ENCODE results near the gene REC114.

The REC114 gene

DNA sequence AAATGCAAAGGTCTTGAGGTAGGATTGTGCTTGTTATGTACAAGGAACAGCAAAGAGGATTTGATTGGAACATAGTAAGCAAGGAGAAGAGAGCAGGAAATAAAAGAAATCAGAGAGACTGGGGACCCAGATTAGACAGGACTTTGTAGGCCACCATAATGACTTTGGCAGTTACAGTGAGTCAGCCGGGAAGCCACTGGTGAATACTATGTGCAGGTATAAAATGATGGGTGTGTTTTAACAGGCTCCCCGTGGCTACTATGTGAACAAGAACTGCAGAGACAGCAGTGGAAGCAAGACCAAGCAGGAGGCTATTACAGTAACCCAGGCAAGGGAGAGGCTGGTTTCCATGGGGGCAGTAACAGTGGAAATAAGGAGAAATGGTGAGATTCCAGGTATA is 135.1 kb downstream of the REC114 start:
- no peak overlapping the region for H3K27ac ChIP-seq
- no peak for TF ChIP-seq ZFX (IDR thresholded peaks at IDR 0.05; ENCODE audit: borderline replicate concordance)
- TF ChIP-seq, protein P1, sequence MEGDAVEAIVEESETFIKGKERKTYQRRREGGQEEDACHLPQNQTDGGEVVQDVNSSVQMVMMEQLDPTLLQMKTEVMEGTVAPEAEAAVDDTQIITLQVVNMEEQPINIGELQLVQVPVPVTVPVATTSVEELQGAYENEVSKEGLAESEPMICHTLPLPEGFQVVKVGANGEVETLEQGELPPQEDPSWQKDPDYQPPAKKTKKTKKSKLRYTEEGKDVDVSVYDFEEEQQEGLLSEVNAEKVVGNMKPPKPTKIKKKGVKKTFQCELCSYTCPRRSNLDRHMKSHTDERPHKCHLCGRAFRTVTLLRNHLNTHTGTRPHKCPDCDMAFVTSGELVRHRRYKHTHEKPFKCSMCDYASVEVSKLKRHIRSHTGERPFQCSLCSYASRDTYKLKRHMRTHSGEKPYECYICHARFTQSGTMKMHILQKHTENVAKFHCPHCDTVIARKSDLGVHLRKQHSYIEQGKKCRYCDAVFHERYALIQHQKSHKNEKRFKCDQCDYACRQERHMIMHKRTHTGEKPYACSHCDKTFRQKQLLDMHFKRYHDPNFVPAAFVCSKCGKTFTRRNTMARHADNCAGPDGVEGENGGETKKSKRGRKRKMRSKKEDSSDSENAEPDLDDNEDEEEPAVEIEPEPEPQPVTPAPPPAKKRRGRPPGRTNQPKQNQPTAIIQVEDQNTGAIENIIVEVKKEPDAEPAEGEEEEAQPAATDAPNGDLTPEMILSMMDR (IDR thresholded peaks at IDR 0.05), result no peak

DNA sequence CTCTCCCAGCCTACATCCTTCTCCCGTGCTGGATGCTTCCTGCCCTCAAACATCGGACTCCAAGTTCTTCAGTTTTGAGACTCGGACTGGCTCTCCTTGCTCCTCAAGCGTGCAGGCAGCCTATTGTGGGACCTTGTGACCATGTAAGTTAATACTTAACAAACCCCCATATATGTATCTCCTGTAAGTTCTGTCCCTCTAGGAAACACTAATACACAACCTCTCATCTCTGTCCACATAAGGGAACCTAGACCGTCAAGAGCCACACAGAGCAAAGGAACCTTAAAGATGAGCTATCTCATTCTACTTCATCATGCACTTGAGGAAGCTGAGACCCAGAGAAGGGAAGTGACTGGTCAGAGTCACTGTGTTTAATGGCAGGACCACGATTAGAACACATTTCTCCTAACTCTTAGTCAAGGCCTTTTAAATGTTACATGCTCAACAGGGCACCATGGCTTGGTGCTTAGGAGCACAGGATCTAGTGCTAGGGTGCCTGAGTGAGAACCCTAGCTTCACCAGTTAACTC is 140.0 kb downstream of the REC114 start:
- no peak overlapping the region for H3K27ac ChIP-seq
- TF ChIP-seq ZFX (IDR thresholded peaks at IDR 0.05; ENCODE audit: borderline replicate concordance), result no peak

DNA sequence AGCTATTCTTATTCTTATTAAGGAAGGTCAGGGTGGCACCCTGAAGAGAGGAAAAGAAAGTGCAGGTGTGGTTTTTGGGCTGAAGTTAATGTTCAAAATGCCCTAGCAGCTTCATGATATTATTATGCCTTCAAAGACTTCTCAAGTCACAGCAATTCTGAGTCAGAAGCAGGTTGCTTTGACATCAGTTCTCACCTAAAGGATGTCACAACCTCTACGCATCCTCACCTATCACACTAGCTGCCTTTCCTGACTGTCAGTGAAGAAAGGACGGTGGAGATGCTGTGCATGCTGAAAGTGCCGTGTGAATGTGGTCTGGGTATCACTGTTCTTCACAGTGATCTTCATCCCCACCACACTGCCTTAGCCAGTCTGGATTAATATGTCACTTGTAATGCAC is 140.6 kb downstream of the REC114 start:
- no peak for TF ChIP-seq ZFX (IDR thresholded peaks at IDR 0.05; ENCODE audit: borderline replicate concordance)
- TF ChIP-seq, protein P1 (IDR thresholded peaks at IDR 0.05), result no peak
- no peak overlapping the region for H3K27ac ChIP-seq

DNA sequence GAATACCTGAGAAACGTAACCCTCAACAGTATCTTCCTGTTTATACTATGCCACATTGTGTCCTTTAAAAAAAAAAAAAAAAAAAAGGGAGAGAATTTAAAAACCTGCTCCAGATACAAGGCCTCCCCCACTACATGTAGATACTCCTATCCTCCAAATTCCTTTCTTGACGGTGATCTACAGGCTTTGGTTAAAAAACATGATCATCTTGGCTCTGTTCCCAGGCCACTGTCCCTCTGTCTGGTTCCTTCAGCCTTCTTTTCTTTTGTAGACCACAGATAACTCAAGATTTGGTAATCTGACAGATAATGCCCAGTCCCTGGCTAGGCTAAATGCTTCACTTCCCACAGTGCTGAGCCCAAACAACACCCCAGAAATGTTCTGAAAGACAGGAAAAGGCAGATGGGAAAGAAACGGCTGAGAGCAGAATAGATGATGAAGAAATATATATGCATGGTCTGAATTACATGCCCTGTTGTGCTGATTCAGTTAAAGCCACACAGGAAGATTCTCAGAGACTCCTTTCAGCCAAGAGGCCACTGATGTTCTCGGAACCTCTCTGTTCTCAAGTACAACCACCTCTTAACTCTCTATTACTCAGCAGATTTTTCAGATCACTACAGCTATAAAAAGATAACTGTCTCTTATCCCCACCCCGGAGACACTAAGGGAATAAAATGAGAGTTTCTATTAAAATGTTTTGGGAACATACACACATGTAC is 141.9 kb downstream of the REC114 start:
- no peak overlapping the region for H3K27ac ChIP-seq
- TF ChIP-seq, protein P1 (IDR thresholded peaks at IDR 0.05), result no peak
- TF ChIP-seq ZFX (IDR thresholded peaks at IDR 0.05; ENCODE audit: borderline replicate concordance), result no peak

DNA sequence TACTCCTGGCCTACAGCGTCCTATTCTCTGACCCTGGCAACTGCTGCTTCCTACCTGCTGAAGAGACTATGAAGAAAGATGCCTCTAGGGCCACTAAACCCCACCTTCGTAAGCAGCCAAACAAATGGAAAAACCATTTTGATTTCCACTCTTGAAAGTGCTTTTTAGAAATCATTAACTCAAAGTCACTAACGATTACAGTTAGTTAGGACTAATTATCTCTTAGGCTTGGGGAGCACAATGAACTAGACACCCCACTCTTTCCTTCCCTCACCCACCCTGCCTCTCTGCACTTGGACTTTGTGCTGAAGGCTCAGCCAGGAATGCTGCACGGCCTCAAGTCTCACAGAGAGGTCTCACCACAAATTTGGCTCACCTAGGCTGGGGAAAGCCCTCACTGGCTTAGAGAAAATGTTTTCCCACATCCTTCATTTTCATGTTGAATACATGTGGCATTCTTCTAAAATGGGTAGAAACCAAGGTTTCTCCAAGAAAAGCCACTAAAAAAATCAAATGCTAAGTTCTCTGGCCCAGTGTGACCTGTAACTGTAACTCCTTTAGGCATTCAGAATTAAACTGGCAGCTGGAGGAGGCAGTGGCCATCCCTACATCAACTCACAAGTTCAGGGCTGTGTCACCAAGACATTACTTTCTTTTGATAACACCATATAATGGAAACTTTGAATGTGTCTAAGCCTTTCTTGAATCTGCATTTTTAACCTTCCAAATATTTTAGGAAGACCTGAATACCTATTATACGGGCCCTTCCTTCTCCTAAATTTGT is 143.1 kb downstream of the REC114 start:
- TF ChIP-seq ZFX (IDR thresholded peaks at IDR 0.05; ENCODE audit: borderline replicate concordance), result no peak
- TF ChIP-seq, protein P1 (IDR thresholded peaks at IDR 0.05), result no peak
- H3K27ac ChIP-seq, result no peak overlapping the region

DNA sequence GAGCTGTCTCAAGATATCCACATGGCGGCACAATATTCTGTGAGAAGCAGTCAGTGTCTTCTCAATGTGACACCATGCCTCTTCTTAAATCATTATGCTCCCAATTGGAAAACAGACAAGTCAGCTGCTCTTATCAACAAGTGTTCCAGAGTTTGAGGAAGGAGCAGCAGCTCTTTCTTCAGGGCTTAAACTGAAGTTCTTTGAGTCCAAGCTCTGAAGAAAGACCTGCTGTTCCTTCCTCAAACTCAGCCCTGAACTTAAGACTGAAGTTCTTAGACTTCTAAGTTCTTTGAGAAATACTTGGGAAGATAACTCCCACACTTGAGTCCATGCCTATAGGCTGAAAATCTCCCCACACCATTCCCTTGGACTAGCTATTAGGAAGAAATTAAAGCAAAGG is 146.8 kb downstream of the REC114 start:
- no peak for TF ChIP-seq ZFX (IDR thresholded peaks at IDR 0.05; ENCODE audit: borderline replicate concordance)
- TF ChIP-seq, protein P1 (IDR thresholded peaks at IDR 0.05), result no peak
- H3K27ac ChIP-seq, result no peak overlapping the region

DNA sequence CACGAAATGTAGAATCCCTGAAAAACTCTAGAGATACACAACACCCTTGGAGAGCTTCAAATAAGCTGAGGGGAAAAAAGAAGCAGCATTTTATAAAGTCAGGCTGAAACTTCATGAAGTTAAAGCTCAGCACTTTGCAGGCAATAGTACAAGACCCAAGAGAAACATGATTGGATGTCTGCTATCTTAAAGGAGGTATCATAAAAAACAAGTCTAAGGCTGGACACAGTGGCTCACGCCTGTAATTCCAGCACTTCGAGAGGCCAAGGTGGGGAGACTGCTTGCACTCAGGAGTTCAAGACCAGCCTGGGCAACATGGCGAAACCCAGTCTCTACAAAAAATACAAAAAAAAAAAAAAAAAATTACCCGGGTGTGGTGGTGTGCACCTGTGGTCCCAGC is 147.3 kb downstream of the REC114 start:
- TF ChIP-seq, protein P1 (IDR thresholded peaks at IDR 0.05), result no peak
- no peak for TF ChIP-seq ZFX (IDR thresholded peaks at IDR 0.05; ENCODE audit: borderline replicate concordance)

More for the DNA sequence above, 147.3 kb downstream of the REC114 start:
- H3K27ac ChIP-seq, result no peak overlapping the region
